GM12878 (cell line): ENCODE measurements around the gene CHAF1A. TPM values are rescaled to one million over a fixed set of nuclear protein-coding genes. Genes with fewer than 3 reads are reported as not detected.

Experiments used
- ATF7 ChIP-seq: fragments of 450-650 bp; IDR thresholded peaks from 2 replicates; pipeline ENCODE4 v1.6.1; 2016; ENCODE audit warnings: low read depth, mild to moderate bottlenecking
- BACH1 ChIP-seq: fragments of 450-650 bp; IDR thresholded peaks from 2 replicates; pipeline ENCODE4 v1.6.1; 2017; ENCODE audit warnings: mild to moderate bottlenecking, borderline replicate concordance
- BCLAF1 ChIP-seq: fragments of 450-650 bp; IDR thresholded peaks from 2 replicates; pipeline ENCODE4 v1.6.1; 2017; ENCODE audit warnings: antibody characterized with exemption, mild to moderate bottlenecking, moderate library complexity
- CBFB ChIP-seq: IDR thresholded peaks from 2 replicates; pipeline ENCODE4 v1.6.1; 2016; ENCODE audit warnings: antibody characterized with exemption, low read depth
- CREM ChIP-seq: IDR thresholded peaks from 2 replicates; pipeline ENCODE4 v1.6.1; 2014; ENCODE audit warnings: antibody characterized with exemption, low read depth
- CTCF ChIP-seq, 3 experiments: IDR thresholded peaks in 2 of 3; conservative IDR thresholded peaks in 1 of 3; 2 replicates each; pipeline ENCODE4 v1.5.1; 2011; ENCODE audit warnings: low read depth in 3 of 3, low read length in 3 of 3, mild to moderate bottlenecking in 3 of 3, control low read depth in 2 of 3, moderate library complexity in 2 of 3, inconsistent platforms in 1 of 3, mixed read lengths in 1 of 3; ENCODE audit not compliant: control insufficient read depth in 2 of 3, insufficient read depth in 1 of 3; ENCODE audit errors: extremely low read depth in 1 of 3
- FOXM1 ChIP-seq: IDR thresholded peaks from 2 replicates; pipeline ENCODE4 v1.6.1; 2012; ENCODE audit warnings: low read depth, mild to moderate bottlenecking, inconsistent platforms, low read length, moderate library complexity
- IKZF1 ChIP-seq: fragments of 450-650 bp; conservative IDR thresholded peaks from 2 replicates; pipeline ENCODE4 v1.6.1; 2017; ENCODE audit warnings: antibody characterized with exemption, mild to moderate bottlenecking
- NBN ChIP-seq: fragments of 450-650 bp; IDR thresholded peaks from 2 replicates; pipeline ENCODE4 v1.6.1; 2016
- NR2C1 ChIP-seq: fragments of 450-650 bp; IDR thresholded peaks from 2 replicates; pipeline ENCODE4 v1.6.1; 2017; ENCODE audit warnings: antibody characterized with exemption, mild to moderate bottlenecking, moderate library complexity
- NR2C2 ChIP-seq: IDR thresholded peaks from 2 replicates; pipeline ENCODE4 v1.6.1; 2011; ENCODE audit warnings: borderline replicate concordance, low read depth; ENCODE audit not compliant: control insufficient read depth, insufficient read length
- POLR2A ChIP-seq: IDR thresholded peaks from 2 replicates; pipeline ENCODE4 v1.6.1; 2011; ENCODE audit warnings: low read depth, mild to moderate bottlenecking, low read length
- RAD51 ChIP-seq: fragments of 450-650 bp; IDR thresholded peaks from 2 replicates; pipeline ENCODE4 v1.6.1; 2016; ENCODE audit warnings: moderate library complexity, mild to moderate bottlenecking, inconsistent platforms
- SREBF2 ChIP-seq: IDR thresholded peaks from 2 replicates; pipeline ENCODE4 v1.6.1; 2012; ENCODE audit warnings: mild to moderate bottlenecking, low read length
- YBX1 ChIP-seq: fragments of 450-650 bp; IDR thresholded peaks from 2 replicates; pipeline ENCODE4 v1.6.1; 2016; ENCODE audit warnings: antibody characterized with exemption
- ZBTB33 ChIP-seq: fragments of 450-650 bp; IDR thresholded peaks from 2 replicates; pipeline ENCODE4 v1.6.1; 2017; ENCODE audit warnings: mild to moderate bottlenecking
- ZNF207 ChIP-seq: fragments of 450-650 bp; IDR thresholded peaks from 2 replicates; pipeline ENCODE4 v1.6.1; 2014; ENCODE audit warnings: antibody characterized with exemption, mild to moderate bottlenecking, borderline replicate concordance
- ZNF274 ChIP-seq: IDR thresholded peaks from one replicate; pipeline ENCODE4 v1.8.0; 2011; ENCODE audit not compliant: insufficient read length, insufficient read depth
- ZNF384 ChIP-seq: IDR thresholded peaks from 2 replicates; pipeline ENCODE4 v1.6.1; 2012; ENCODE audit warnings: low read depth, mild to moderate bottlenecking, low read length, improper control_type of control experiment, borderline replicate concordance
- ZNF622 ChIP-seq: fragments of 450-650 bp; IDR thresholded peaks from 2 replicates; pipeline ENCODE4 v1.6.1; 2017; ENCODE audit warnings: mild to moderate bottlenecking, inconsistent platforms
- ZNF687 ChIP-seq: fragments of 450-650 bp; IDR thresholded peaks from 2 replicates; pipeline ENCODE4 v1.6.1; 2017; ENCODE audit warnings: mild to moderate bottlenecking, moderate library complexity
- polyA plus RNA-seq, 11 experiments: library from polyadenylated mRNA; depleted of rRNA in 4 of 11; unstranded in 6 of 11; stranded (reverse) in 5 of 11; fragments of >200 nt; fragmentation: Nextera tagmentation in 4 of 11; fragmentation: Illumina TruSeq in 1 of 11; extraction: Ambion mirVana in 4 of 11; extraction: Trizol in 1 of 11; gene quantifications; 1 replicate in 1 of 11; 2 replicates in 10 of 11; pipeline versions ENCODE4 v1.2.1 to v1.2.3, GENCODE V29; 2011 to 2016; ENCODE audit warnings: inconsistent platforms in 2 of 11, missing spikeins in 2 of 11, low read depth in 1 of 11
- total RNA-seq, 4 experiments: library from RNA; depleted of rRNA in 3 of 4; stranded (reverse); fragments of >200 nt in 3 of 4; fragmentation: Illumina TruSeq in 1 of 4; extraction: Trizol in 1 of 4; gene quantifications; 2 replicates each; pipeline versions ENCODE4 v1.2.1 to v1.2.3, GENCODE V29; 2013 to 2021

The CHAF1A gene
- total and polyA plus RNA-seq, 10 of the 15 experiments (the other 5 are each of a cell fraction or from before 2014, with no cell fraction given), result 1.3 to 69.1 (median 34.2) TPM

- TF ChIP-seq NR2C2 (no peak), ZNF207 (0 out of 2 replicates have a peak, but pooled peaks have one; percentile 38), POLR2A (0 out of 2 replicates have a peak, but pooled peaks have one; percentile 49), IKZF1 (no peak), ZBTB33 (peak; percentile 44; the same call in 1 of the 2 replicates), RAD51 (peak; percentile 98), NBN (peak; percentile 61), ATF7 (peak; percentile 52), ZNF687 (no peak), ZNF384 (no peak), ZNF274 (no peak), CTCF (IDR thresholded peaks at IDR 0.05 in 2 of 3, conservative IDR thresholded peaks at IDR 0.05 in 1 of 3; ENCODE audit: control insufficient read depth in 2 of 3, extremely low read depth in 1 of 3, insufficient read depth in 1 of 3, low read depth in 3 of 3, low read length in 3 of 3) (no peak), BCLAF1 (no peak), ZNF622 (no peak), YBX1 (no peak), NR2C1 (peak; percentile 91), BACH1 (no peak), CBFB (no peak), CREM (peak; percentile 47), SREBF2 (no peak), FOXM1 (no peak)
These were observed 69.1 kb downstream of the CHAF1A start (continued) for GRCh38 chr19:4471403-4472173.
